Measurements from ENCODE around the gene DZIP1L. TPM values are rescaled to one million over a fixed set of nuclear protein-coding genes. Genes with fewer than 3 reads are reported as not detected.
"Not testable (repeated sequence)": the region's sequence is repeated elsewhere in the genome, so short reads cannot be mapped to it uniquely, and the experiment has no call there.

The DZIP1L gene
- total RNA-seq, 2 donors from 2014 or later: 32.0 to 32.5 TPM

- Mint-ChIP-seq H3K4me1 (no peaks in the 10 kb centered on the region), H3K27me3 (ENCODE audit: insufficient read depth) (peaks cover 2% of the 10 kb centered on the region), H3K27ac (no peak overlapping the region), H3K9me3 (peaks cover 12% of the 10 kb centered on the region), H3K4me3 (no peak overlapping the region), H3K36me3 (ENCODE audit: low read depth) (peaks cover 23% of the 10 kb centered on the region)
- Histone ChIP-seq H3K4me3 (ENCODE audit: low read length) (no peak overlapping the region), H3K36me3 (ENCODE audit: control insufficient read depth, insufficient read depth, low read length) (peaks cover 17% of the 10 kb centered on the region), H3K27me3 (ENCODE audit: control insufficient read depth, insufficient read depth, low read length, poor library complexity, severe bottlenecking) (no peaks in the 10 kb centered on the region), H3K27ac (ENCODE audit: low read depth, low read length) (no peak overlapping the region), H3K9me3 (ENCODE audit: control insufficient read depth, low read length) (peaks cover 8% of the 10 kb centered on the region), H3K9ac (ENCODE audit: extremely low read depth, low read length, poor library complexity, severe bottlenecking) (no peak overlapping the region), H3K4me1 (ENCODE audit: control insufficient read depth, insufficient read depth, low read length) (no peaks in the 10 kb centered on the region)
- WGBS, 2 experiments (ENCODE audit: insufficient coverage in 1 of 2, insufficient read length in 1 of 2): 96 to 100% methylated on average over 1 to 4 of the region's 4 CpGs
- DNase-seq: no peak
- no peak for TF ChIP-seq CTCF (conservative IDR thresholded peaks at IDR 0.05)
Measured at GRCh38 chr3:138157743-138158142, 42.3 kb upstream of the DZIP1L start.

GRCh38 chr3:138154534-138154933, 39.1 kb upstream of the DZIP1L start:
- Histone ChIP-seq H3K4me1 (ENCODE audit: control insufficient read depth, insufficient read depth, low read length) (no peaks in the 10 kb centered on the region), H3K36me3 (ENCODE audit: control insufficient read depth, insufficient read depth, low read length) (no peaks in the 10 kb centered on the region), H3K27me3 (ENCODE audit: control insufficient read depth, insufficient read depth, low read length, poor library complexity, severe bottlenecking) (no peaks in the 10 kb centered on the region), H3K4me3 (ENCODE audit: low read length) (no peak overlapping the region), H3K27ac (ENCODE audit: low read depth, low read length) (no peak overlapping the region), H3K9ac (ENCODE audit: extremely low read depth, low read length, poor library complexity, severe bottlenecking) (no peak overlapping the region), H3K9me3 (ENCODE audit: control insufficient read depth, low read length) (peaks cover 8% of the 10 kb centered on the region)
- Mint-ChIP-seq H3K4me1 (no peaks in the 10 kb centered on the region), H3K27me3 (ENCODE audit: insufficient read depth) (peaks cover 2% of the 10 kb centered on the region), H3K27ac (no peak overlapping the region), H3K9me3 (peaks cover 12% of the 10 kb centered on the region), H3K36me3 (ENCODE audit: low read depth) (no peaks in the 10 kb centered on the region), H3K4me3 (no peak overlapping the region)
- no peak for TF ChIP-seq CTCF (conservative IDR thresholded peaks at IDR 0.05)
- no peak for DNase-seq

GRCh38 chr3:138148503-138148902, 33.1 kb upstream of the DZIP1L start:
- Histone ChIP-seq H3K9me3 (ENCODE audit: control insufficient read depth, low read length) (no peaks in the 10 kb centered on the region), H3K27ac (ENCODE audit: low read depth, low read length) (no peak overlapping the region), H3K36me3 (ENCODE audit: control insufficient read depth, insufficient read depth, low read length) (no peaks in the 10 kb centered on the region), H3K4me1 (ENCODE audit: control insufficient read depth, insufficient read depth, low read length) (no peaks in the 10 kb centered on the region), H3K4me3 (ENCODE audit: low read length) (no peak overlapping the region), H3K27me3 (ENCODE audit: control insufficient read depth, insufficient read depth, low read length, poor library complexity, severe bottlenecking) (no peaks in the 10 kb centered on the region), H3K9ac (ENCODE audit: extremely low read depth, low read length, poor library complexity, severe bottlenecking) (no peak overlapping the region)
- Mint-ChIP-seq H3K4me1 (no peaks in the 10 kb centered on the region), H3K36me3 (ENCODE audit: low read depth) (no peaks in the 10 kb centered on the region), H3K4me3 (no peak overlapping the region), H3K27ac (no peak overlapping the region), H3K27me3 (ENCODE audit: insufficient read depth) (no peaks in the 10 kb centered on the region), H3K9me3 (peaks cover under 1% of the 10 kb centered on the region)
- TF ChIP-seq CTCF (conservative IDR thresholded peaks at IDR 0.05): peak; percentile 13
- 74 to 81% methylated on average over 3 to 4 of the region's 4 CpGs for WGBS, 2 experiments (ENCODE audit: insufficient coverage in 1 of 2, insufficient read length in 1 of 2)
- no peak for DNase-seq

GRCh38 chr3:138142181-138142580, 26.8 kb upstream of the DZIP1L start:
- not testable (repeated sequence) for H3K36me3 Mint-ChIP-seq (ENCODE audit: low read depth); H3K27me3 Mint-ChIP-seq (ENCODE audit: insufficient read depth); H3K27ac ChIP-seq (ENCODE audit: low read depth, low read length); H3K27me3 ChIP-seq (ENCODE audit: control insufficient read depth, insufficient read depth, low read length, poor library complexity, severe bottlenecking); H3K4me1 ChIP-seq (ENCODE audit: control insufficient read depth, insufficient read depth, low read length); H3K9me3 Mint-ChIP-seq; DNase-seq; H3K27ac Mint-ChIP-seq; H3K9me3 ChIP-seq (ENCODE audit: control insufficient read depth, low read length); H3K4me3 Mint-ChIP-seq; H3K36me3 ChIP-seq (ENCODE audit: control insufficient read depth, insufficient read depth, low read length); H3K9ac ChIP-seq (ENCODE audit: extremely low read depth, low read length, poor library complexity, severe bottlenecking); H3K4me3 ChIP-seq (ENCODE audit: low read length)
- peaks cover 14% of the 10 kb centered on the region for H3K4me1 Mint-ChIP-seq
- WGBS, 2 experiments (ENCODE audit: insufficient coverage in 1 of 2, insufficient read length in 1 of 2): 86 to 97% methylated on average over 3 of the region's 3 CpGs
